GM12878 (cell line): ENCODE measurements around the gene MYO3A. TPM values are rescaled to one million over a fixed set of nuclear protein-coding genes. Genes with fewer than 3 reads are reported as not detected.

ENCODE experiments used
- ATAC-seq: fragments of 200-7000 bp; cut with Tn5 transposase; 3 replicates; pipeline ENCODE4 v1.9.1; 2020; ENCODE audit warnings: mild to moderate bottlenecking, moderate library complexity
- BruUV-seq: library from RNA; stranded (reverse); fragments of 400-500 nt; replicated peaks from 2 replicates; lab custom pipeline; 2021; lab: Mats Ljungman, UMichigan
- CTCF ChIA-PET: fragments of 300-600 bp; sonication (Branson Sonifier 250); formaldehyde crosslinking; extraction: SDS; loops from one replicate; lab custom pipeline; 2021; ENCODE audit warnings: inconsistent platforms; lab: Yijun Ruan, JAX
- POLR2A ChIA-PET: fragments of 350-600 bp; formaldehyde crosslinking; extraction: SDS; loops from one replicate; lab custom pipeline; 2021; ENCODE audit warnings: inconsistent platforms; lab: Charles Lee
- RAD21 ChIA-PET: fragments of 300-600 bp; sonication (Branson Sonifier 250); formaldehyde crosslinking; loops from one replicate; lab custom pipeline; 2023; ENCODE audit warnings: antibody characterized with exemption; ENCODE audit not compliant: unreplicated experiment; lab: Charles Lee
- SMC1A ChIA-PET: fragments of 300-600 bp; sonication (Branson Sonifier 250); formaldehyde crosslinking; loops from one replicate; lab custom pipeline; 2023; ENCODE audit not compliant: unreplicated experiment, uncharacterized antibody; lab: Charles Lee
- DNase-seq: peaks from one replicate; pipeline ENCODE4 v3.0.0-alpha.2; 2011; ENCODE audit warnings: low read depth, low spot score
- FAIRE-seq: peaks from 3 replicates; lab custom pipeline; 2011; peaks lifted over from hg19 to GRCh38; lab: Jason Lieb, UNC
- H2AFZ ChIP-seq: 2 replicates; pipeline ENCODE4 v1.6.0; 2011; ENCODE audit warnings: low read depth, low read length, control low read depth; ENCODE audit not compliant: control insufficient read depth
- H3K27ac ChIP-seq: 2 replicates; pipeline ENCODE4 v1.5.1; 2011; ENCODE audit warnings: control low read depth; ENCODE audit not compliant: control insufficient read depth, insufficient read depth
- H3K27me3 ChIP-seq, 2 experiments: replicated peaks in 1 of 2; 2 replicates each; pipeline versions ENCODE4 v1.6.0 to v1.6.1; 2011; ENCODE audit warnings: low read length in 1 of 2; ENCODE audit not compliant: control insufficient read depth in 2 of 2, insufficient read depth in 2 of 2
- H3K36me3 ChIP-seq, 2 experiments: 2 replicates each; pipeline ENCODE4 v1.5.1; 2011; ENCODE audit warnings: low read length in 1 of 2; ENCODE audit not compliant: control insufficient read depth in 2 of 2, insufficient read depth in 2 of 2
- H3K4me1 ChIP-seq: 2 replicates; pipeline ENCODE4 v1.6.1; 2011; ENCODE audit warnings: mild to moderate bottlenecking, low read length, moderate library complexity, mixed read lengths; ENCODE audit not compliant: control insufficient read depth, insufficient read depth
- H3K4me2 ChIP-seq: 2 replicates; pipeline ENCODE4 v1.6.0; 2011; ENCODE audit warnings: control low read depth; ENCODE audit not compliant: control insufficient read depth, insufficient read depth
- H3K4me3 ChIP-seq: fragments of 200-600 bp; sonication (generic); 2 replicates; pipeline ENCODE4 v1.5.1; 2016
- H3K79me2 ChIP-seq: 2 replicates; pipeline ENCODE4 v1.6.0; 2011; ENCODE audit warnings: low read length; ENCODE audit not compliant: control insufficient read depth, insufficient read depth
- H3K9ac ChIP-seq: 2 replicates; pipeline ENCODE4 v1.8.0; 2011; ENCODE audit warnings: low read length, control low read depth, mixed read lengths; ENCODE audit not compliant: control insufficient read depth, insufficient read depth
- H3K9me3 ChIP-seq: replicated peaks from 3 replicates; pipeline ENCODE4 v1.5.1; 2011; ENCODE audit warnings: mild to moderate bottlenecking, low read length; ENCODE audit not compliant: control insufficient read depth, insufficient read depth
- H4K20me1 ChIP-seq: 2 replicates; pipeline ENCODE4 v1.6.0; 2011; ENCODE audit not compliant: control insufficient read depth, insufficient read depth
- CREM ChIP-seq: IDR thresholded peaks from 2 replicates; pipeline ENCODE4 v1.6.1; 2014; ENCODE audit warnings: antibody characterized with exemption, low read depth
- PRDM15 ChIP-seq: fragments of 450-650 bp; formaldehyde crosslinking; IDR thresholded peaks from 2 replicates; pipeline ENCODE4 v1.4.0; 2020; ENCODE audit warnings: mild to moderate bottlenecking, moderate library complexity
- SMC3 ChIP-seq: IDR thresholded peaks from 2 replicates; pipeline ENCODE4 v1.6.1; 2011; ENCODE audit warnings: low read length, improper control_type of control experiment, borderline replicate concordance
- USF2 ChIP-seq: IDR thresholded peaks from 2 replicates; pipeline ENCODE4 v1.6.1; 2011; ENCODE audit warnings: low read depth, low read length, improper control_type of control experiment, borderline replicate concordance
- ZNF217 ChIP-seq: fragments of 450-650 bp; IDR thresholded peaks from 2 replicates; pipeline ENCODE4 v1.6.1; 2017; ENCODE audit warnings: antibody characterized with exemption, mild to moderate bottlenecking
- WGBS: methylation state at CpG from one replicate; pipeline ENCODE4 v1.1.6; 2016; ENCODE audit warnings: low lambda C conversion rate; ENCODE audit not compliant: insufficient replicate concordance, insufficient coverage; ENCODE audit errors: missing lambda C conversion rate; 5-methylcytosine and 5-hydroxymethylcytosine counted together
- in situ Hi-C: fragments of 300-500 bp; cut with MboI; formaldehyde crosslinking; loops from 9 replicates; pipeline ENCODE4 v1.14.3; 2018; ENCODE audit warnings: mixed read lengths
- intact Hi-C: fragments of 100-400 bp; cut with micrococcal nuclease; formaldehyde crosslinking; loops from one replicate; pipeline ENCODE4 v1.14.2; 2022; ENCODE audit not compliant: unreplicated experiment
- polyA plus RNA-seq, 11 experiments: library from polyadenylated mRNA; depleted of rRNA in 4 of 11; unstranded in 6 of 11; stranded (reverse) in 5 of 11; fragments of >200 nt; fragmentation: Nextera tagmentation in 4 of 11; fragmentation: Illumina TruSeq in 1 of 11; extraction: Ambion mirVana in 4 of 11; extraction: Trizol in 1 of 11; gene quantifications; 1 replicate in 1 of 11; 2 replicates in 10 of 11; pipeline versions ENCODE4 v1.2.1 to v1.2.3, GENCODE V29; 2011 to 2016; ENCODE audit warnings: inconsistent platforms in 2 of 11, missing spikeins in 2 of 11, low read depth in 1 of 11
- total RNA-seq, 4 experiments: library from RNA; depleted of rRNA in 3 of 4; stranded (reverse); fragments of >200 nt in 3 of 4; fragmentation: Illumina TruSeq in 1 of 4; extraction: Trizol in 1 of 4; gene quantifications; 2 replicates each; pipeline versions ENCODE4 v1.2.1 to v1.2.3, GENCODE V29; 2013 to 2021

MYO3A gene
- total and polyA plus RNA-seq, 10 of the 15 experiments (the other 5 are each of a cell fraction or from before 2014, with no cell fraction given) = not detected

- TF ChIP-seq CREM (no peak), PRDM15 (CRISPR knock-in tag) (no peak), SMC3 (no peak), ZNF217 (no peak), USF2 (no peak)
- no peaks in the 10 kb centered on the region; a peak in 2 of 4 replicates for H3K27me3 ChIP-seq
- H3K79me2 ChIP-seq = no peaks in the 10 kb centered on the region
- H2AFZ ChIP-seq = no peak overlapping the region
- no peak overlapping the region for H3K4me2 ChIP-seq
- RAD21 ChIA-PET = no interaction called here
- 0% methylated on average over 1 of the region's 1 CpG for WGBS
- DNase-seq (no peak), FAIRE-seq (no peak), ATAC-seq (no peak; the same call in 1 of the 3 replicates)
- in situ Hi-C loops (no loop called here), intact Hi-C loops (no loop called here)
- no peaks in the 10 kb centered on the region for H3K9me3 ChIP-seq
- H3K4me3 ChIP-seq = no peak overlapping the region
- POLR2A ChIA-PET = no interaction called here
- H3K27ac ChIP-seq = no peak overlapping the region
- no peaks in the 10 kb centered on the region for H3K36me3 ChIP-seq
- CTCF ChIA-PET = no interaction called here
- H4K20me1 ChIP-seq = no peaks in the 10 kb centered on the region
- SMC1A ChIA-PET = no interaction called here
- no peaks in the 10 kb centered on the region for H3K4me1 ChIP-seq
- H3K9ac ChIP-seq = no peak overlapping the region
- BruUV-seq = no TSS peak
Measured at GRCh38 chr10:26093229-26093628, 159.2 kb downstream of the MYO3A start.
